ENCODE data around the gene CPHXL2.
A peak's percentile ranks its signal among the peaks of the same experiment; 100 is the strongest.

CPHXL2 gene

DNA sequence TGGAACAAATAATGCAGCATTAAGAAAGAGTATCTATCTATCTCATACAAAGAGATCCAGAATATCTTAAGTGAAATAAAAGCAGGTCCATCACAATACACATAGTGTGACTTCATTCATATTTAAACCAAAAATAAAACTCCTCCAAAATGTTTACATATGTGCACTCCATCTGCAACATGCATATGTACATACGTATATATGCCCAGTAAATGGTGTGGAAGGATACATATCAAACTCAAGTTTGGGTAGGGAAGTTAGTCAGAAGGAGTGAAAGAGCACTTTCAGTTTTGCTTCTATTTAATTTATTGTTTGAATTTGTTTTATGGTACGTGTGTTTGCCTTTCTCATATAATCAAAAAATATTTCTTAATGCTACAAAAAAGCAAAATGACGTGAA is 41.8 kb downstream of the CPHXL2 start:
- no peak for DNase-seq

DNA sequence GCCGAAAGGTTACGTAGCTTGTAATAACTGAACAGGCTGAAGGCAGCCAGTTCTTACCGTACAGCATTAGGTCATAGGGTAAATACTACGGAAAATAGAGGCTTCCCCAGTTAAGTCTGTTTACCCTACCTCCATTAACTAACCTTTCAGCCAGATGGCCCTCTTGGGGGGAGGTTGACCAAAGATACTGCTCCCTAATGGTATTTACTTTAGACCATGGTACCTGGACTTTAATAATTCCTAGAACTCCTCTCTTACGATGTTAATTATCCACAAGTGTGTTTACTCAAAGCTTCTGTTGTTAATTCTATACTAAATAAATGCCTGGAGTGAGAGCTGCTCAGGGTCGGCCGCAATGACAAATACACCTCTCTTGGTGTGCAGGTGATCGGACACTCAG is 44.0 kb downstream of the CPHXL2 start:
- DNase-seq = no peak

DNA sequence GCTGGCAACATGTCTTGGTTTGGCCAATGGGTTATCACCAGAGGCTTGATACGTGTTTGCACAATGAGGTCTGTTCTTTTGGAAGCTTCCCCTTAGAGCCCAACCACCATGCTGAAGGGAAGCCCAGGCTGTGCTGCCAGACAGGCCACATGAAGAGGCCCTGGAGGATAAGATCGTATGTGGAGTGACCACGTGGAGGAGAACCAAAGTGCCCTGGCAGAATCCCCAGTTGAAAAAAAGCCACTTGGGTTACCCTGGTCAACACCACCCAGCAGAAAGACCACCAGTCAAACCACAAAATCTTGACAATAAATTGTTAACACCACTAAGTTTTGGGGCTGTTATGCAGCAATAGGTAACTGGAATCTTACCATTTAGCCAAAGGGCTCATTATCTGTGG is 46.8 kb downstream of the CPHXL2 start:
- DNase-seq = no peak

DNA sequence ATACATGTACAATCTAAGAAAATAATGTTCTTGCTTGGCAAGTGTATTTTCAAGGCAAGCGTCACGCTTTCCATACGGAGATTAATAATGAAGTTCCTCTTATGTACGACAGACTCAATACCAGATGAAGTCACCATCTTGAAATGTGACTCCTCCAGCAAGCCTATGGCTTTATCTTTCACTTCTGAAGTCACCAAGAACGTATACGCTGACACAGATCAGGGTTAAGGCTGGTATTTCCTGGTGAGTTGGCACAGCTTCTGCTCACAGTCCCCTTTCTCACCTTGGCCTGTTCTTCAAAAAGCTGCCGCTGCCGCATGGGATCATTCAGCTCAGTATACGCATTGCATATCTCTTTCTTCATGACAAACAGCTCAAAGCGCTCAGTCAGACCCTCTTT is 47.7 kb downstream of the CPHXL2 start:
- no peak for DNase-seq

DNA sequence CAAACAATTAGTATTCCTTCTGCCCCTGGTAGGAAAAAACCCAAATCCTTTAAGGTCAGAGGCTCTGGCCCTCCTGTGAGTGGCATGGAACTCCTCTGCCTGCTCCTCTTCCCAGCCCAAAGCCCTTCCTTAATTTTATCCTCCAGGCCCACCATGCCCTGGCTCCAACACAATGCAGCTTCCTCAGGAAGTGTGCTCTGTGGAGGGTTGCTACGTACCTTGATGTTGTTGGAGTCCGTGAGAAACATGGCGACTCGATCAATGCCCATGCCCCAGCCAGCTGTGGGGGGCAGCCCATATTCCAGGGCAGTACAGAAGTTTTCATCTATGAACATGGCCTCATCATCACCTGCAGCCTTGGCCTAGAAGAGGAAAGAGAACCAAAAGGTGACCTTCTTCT is 48.5 kb downstream of the CPHXL2 start:
- no peak for DNase-seq

DNA sequence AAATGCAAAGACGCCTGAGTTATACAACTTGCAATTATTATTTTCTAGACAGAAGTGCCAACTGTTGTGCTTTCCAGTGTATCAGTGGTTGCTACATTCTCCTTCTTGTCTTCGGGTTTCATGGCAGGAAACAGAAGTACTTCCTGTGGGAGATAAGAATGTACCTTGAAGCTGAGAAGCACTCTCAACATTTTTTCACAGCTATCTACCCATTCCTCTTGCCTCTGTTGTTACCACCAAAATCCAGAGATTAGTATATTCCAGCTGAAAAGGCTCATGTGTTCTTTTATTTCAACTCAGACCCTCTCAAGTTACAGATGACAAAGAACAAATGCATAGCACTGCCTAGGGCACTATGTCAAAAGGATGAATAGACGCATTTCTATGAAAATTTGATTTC is 49.0 kb downstream of the CPHXL2 start:
- DNase-seq = no peak

DNA sequence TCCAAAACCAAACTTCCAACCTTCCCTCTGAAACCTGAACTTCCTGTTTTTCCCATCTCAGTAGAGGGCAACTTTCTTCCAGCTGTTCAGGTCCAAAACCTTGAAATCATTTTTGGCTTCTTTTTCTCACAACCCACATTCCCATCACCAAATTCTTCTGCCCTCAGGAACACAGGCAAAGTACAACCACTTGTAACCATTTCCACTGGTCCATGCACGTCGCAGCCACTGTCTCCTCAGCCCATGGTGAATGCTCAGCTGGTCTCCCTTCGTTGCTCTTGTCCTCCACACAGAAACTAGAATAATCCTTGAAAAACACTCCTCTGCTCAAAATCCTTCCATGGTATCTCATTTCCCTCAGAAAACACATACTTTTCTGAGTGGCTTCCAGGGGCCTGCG is 50.0 kb downstream of the CPHXL2 start:
- no peak for DNase-seq

DNA sequence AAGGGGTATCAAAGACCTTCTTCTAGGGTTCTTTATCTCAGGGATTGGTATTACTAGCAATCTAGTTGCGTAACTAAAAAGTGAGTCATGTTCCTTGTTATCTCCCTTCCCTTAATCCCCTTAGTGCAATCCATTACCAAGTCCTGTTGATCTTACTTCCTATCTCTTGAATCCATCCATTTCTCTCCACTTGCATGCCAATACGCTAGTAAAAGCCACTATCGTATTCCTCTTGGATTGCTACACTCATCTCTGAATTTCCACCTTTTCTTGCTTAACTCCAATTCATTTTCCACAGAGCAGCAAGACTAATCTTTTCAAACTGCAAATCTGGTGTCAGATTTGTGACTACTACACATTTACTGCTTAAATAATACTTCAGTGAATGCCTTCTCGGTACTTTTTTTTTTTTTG is 51.9 kb downstream of the CPHXL2 start:
- DNase-seq = no peak

DNA sequence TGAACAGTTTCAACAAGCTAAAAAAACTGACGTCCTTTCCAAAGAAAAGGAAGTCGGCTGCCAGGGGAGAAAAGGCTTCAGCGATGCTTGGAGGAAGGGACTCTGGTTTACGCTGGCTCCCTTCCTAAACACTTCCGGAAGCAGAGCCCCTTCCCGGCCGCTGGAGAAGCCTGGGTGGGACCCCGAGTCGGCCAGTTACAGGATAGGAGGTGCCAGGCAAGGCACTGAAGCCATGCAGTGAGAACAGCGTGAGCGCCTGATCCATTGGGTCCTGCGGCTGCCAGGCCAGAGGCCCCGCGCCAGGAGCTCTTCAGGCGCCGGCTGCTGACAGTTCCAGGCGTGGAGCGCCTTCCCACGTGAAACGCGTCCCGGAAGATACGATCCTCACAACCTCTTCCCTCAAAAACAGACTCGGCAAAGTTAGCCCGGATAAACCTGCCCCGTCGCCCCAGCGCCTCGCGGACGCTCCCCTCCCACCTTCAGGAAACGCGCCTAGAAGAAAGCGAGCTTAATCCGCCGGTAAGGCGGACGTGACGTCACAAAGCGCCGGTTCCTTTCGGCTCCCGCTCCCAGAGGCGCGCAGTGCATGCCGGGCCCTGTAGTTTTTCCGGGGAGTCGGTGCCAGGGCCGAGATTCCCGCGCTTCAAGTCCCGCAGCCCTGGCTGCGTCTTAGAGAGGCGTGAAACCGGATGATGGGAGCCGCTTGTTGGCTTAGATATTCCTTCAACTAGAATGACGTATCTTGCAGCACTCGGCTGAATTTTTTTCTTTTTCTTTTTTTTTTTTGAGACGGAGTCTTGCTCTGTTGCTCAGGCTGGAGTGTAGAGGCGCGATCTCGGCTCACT is 53.8 kb downstream of the CPHXL2 start, which contains the start of gene ADAT1:
Gene ADAT1 (minus strand): TSS at position 521 of the 845 bp plus-strand sequence. CDS start 2,482 bp downstream, outside the sequence.
- peak; percentile 88 for DNase-seq

DNA sequence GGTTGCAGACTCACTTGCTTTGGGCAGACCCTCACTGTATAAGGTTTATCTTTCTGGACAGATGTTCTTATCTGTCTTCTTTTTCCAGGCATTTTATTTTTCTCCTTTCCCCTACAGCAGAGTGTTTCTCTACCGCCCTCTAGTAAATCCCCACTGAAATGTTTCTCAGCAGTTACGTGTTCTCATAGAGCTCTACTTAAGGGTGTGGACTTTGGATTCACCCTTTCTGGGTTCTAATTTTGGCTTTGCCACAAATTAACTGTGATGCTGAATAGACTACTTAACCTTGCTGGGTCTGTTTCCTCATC is 55.7 kb downstream of the CPHXL2 start:
- DNase-seq = no peak

DNA sequence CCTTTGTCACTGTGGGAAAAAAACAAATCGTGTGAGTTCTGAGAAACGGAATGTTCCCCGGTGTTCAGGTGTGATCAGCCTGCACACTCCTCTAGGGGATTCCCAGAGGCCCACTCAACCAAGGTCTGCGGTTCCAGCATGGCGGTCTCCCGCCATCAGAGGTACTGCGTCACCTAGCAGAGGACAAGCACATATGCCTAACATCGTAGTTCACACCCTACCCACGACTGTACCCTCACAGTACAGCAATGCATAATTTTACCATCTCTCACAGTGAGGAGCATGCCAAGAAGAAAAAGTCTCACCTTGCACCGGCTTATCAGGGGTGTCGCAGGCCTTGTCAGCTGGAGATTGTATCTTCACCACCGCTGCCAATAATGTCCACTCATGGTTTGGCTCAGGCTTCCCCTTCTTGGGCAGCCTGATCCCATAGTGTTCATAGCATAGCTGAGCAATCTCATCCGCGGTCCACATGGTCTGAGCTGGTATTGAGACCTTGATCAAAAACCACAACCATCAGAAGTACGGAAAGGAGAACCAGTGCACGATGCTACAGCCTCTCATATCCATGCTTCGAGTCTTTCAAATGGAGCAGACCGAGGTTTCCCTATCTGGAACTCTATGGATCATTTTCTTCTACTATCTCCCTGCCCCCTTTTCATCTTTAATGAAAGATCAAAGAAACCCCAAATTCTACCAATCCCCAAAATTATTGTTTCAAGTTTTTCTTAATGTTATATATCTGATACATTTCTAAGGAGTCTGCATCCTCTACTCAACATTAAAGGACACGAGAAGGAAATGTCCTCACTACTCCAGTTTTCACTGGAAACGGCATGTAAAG is 56.3 kb downstream of the CPHXL2 start:
- no peak for DNase-seq

DNA sequence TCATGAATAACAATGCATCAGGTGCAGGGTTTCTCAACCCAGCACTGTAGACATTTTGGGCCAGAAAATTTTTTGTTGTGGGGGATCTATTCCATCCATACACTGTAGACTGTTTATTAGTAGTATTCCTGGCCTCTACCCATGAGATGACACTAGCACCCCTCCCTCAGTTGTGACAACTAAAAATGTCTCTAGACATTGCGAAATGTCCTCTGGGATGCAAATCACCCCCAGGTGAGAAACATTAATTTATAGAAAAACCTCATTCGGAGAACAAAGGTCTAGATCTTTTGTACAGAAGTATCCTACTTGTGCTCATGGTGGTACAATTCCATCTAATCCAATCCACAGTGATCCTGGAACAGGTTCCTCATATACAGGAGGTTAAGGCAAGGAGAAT is 58.0 kb downstream of the CPHXL2 start:
- DNase-seq = no peak

DNA sequence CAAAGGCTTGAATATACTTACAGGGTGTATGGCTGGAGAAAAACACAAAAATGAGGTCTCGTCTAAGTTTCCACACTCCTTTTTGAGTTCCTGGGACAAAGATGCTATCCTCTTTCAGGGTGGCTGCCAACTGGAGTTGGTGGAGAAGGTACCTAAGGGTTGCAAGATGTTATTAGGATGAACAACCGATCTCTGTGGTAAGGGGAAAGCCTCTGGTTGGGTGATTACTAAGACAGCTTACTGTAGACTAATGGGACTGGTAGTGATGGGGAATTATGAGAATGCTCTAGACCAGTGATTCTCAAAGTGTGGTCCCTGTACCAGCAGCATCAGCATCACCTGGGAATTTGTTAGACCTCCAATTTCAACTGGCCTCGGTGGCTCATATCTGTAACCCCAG is 59.7 kb downstream of the CPHXL2 start:
- no peak for DNase-seq

DNA sequence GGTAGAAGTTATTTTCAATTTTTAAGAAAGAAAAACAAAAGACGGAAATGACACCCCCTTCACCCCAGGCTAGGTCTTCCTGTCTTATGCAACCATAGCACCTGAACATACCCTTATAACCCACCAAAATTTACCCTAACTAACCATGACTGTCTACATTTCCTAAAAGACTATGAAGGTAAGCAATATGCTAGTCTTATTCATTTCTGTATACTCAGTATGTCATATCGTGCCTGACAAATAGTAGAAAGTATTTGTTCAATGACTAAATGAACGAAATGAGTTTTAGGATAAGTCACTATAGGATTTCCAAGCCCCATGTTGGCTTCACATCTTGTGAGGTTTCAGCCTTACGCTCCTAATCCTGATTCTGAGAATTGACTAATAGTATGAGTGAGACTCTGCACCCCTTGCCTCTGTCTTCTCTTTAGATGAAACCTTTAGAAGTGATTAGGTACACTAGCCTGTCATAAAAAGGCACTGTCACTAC is 60.2 kb downstream of the CPHXL2 start:
- no peak for DNase-seq

DNA sequence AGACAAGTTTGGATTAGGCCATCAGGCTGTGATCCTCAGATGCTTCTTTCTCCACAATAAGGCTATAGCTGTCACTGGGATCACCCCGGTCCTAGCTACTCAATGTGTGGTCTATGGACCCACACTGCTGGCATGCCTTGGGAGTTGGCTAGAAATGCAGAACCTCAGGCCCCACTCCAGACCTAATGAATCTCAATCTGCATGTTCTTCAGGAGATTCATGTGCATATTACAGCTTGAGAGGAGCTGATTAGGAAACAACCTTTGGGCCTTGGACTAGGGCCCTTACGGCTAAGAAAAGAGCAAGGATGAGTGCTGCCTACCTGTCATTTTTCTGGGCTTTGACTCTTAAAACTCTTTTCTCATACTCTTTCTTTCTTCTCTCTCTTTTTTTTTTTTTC is 61.2 kb downstream of the CPHXL2 start:
- no peak for DNase-seq

DNA sequence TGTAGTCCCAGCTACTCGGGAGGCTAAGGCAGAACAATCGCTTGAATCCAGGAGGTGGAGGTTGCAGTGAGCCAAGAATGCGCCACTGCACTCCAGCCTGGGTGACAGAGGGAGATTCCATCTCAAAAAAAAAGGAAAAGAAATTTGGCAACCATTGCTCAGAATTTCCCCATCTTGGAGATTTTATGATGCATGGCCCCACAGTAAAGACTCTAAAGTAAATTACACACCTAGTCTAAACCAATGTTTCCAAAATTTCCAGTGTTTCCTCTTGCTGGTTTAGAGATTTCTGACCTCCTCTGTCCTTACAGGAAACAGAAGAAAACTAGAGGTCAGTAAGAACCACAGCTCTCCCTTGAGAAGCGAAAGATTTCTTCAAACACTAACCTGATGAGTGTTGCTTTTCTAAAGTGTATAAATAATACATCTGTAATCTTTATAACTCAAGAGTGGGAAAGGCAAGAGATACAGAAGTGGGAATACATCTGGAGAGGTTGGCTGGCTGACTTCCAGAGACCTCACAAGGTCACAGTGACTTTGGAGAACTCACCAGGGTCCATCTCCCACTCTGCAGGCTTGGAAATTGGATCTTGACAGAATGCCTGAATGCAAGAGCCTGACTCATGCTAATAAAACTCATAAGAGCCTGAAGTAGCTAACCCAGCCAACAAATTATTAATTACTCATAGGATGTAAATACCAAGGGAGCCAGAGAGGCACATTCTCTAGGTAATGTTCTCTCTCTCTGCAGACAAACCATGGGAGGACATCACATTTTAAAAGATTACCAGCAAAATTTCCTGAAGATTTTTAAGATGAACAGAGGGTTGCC is 62.5 kb downstream of the CPHXL2 start:
- DNase-seq = no peak
